ENCODE data around the gene SLIT3. TPM values are rescaled to one million over a fixed set of nuclear protein-coding genes. Genes with fewer than 3 reads are reported as not detected.

The SLIT3 gene
- total RNA-seq, 4 donors from 2014 or later: 10.8 to 30.8 (median 18.4) TPM

- no peak for DNase-seq (ENCODE audit: low spot score in 2 of 2)
- Histone ChIP-seq H3K4me1 (no peaks in the 10 kb centered on the region), H3K9me3 (no peaks in the 10 kb centered on the region), H3K27me3 (no peaks in the 10 kb centered on the region), H3K4me3 (no peak overlapping the region), H3K36me3 (peaks cover 5% of the 10 kb centered on the region), H3K27ac (no peak overlapping the region)
- no peak for TF ChIP-seq CTCF (IDR thresholded peaks at IDR 0.05)
- no peak for TF ChIP-seq POLR2AphosphoS5 (IDR thresholded peaks at IDR 0.05)
- no peak for TF ChIP-seq POLR2A (IDR thresholded peaks at IDR 0.05)
- no peak for TF ChIP-seq EP300 (IDR thresholded peaks at IDR 0.05)
- 96% methylated on average over 7 of the region's 7 CpGs for WGBS
These were observed 579.0 kb downstream of the SLIT3 start for GRCh38 chr5:168721966-168722365.

- Histone ChIP-seq H3K27me3 (no peaks in the 10 kb centered on the region), H3K4me1 (no peaks in the 10 kb centered on the region), H3K27ac (no peak overlapping the region), H3K9me3 (no peaks in the 10 kb centered on the region), H3K36me3 (peaks cover 5% of the 10 kb centered on the region), H3K4me3 (no peak overlapping the region)
- WGBS: 78% methylated on average over 5 of the region's 5 CpGs
- TF ChIP-seq CTCF (IDR thresholded peaks at IDR 0.05) (no peak), POLR2AphosphoS5 (IDR thresholded peaks at IDR 0.05) (no peak), POLR2A (IDR thresholded peaks at IDR 0.05) (no peak), EP300 (IDR thresholded peaks at IDR 0.05) (no peak)
- no peak for DNase-seq (ENCODE audit: low spot score in 2 of 2)
These were observed 579.8 kb downstream of the SLIT3 start for GRCh38 chr5:168721002-168721753.

- Histone ChIP-seq H3K27ac (no peak overlapping the region), H3K4me1 (no peaks in the 10 kb centered on the region), H3K9me3 (no peaks in the 10 kb centered on the region), H3K36me3 (peaks cover 5% of the 10 kb centered on the region), H3K27me3 (no peaks in the 10 kb centered on the region), H3K4me3 (no peak overlapping the region)
- TF ChIP-seq POLR2A (IDR thresholded peaks at IDR 0.05): no peak
- no peak for TF ChIP-seq EP300 (IDR thresholded peaks at IDR 0.05)
- TF ChIP-seq POLR2AphosphoS5 (IDR thresholded peaks at IDR 0.05): no peak
- no peak for DNase-seq (ENCODE audit: low spot score in 2 of 2)
- 65% methylated on average over 9 of the region's 9 CpGs for WGBS
These were observed 580.4 kb downstream of the SLIT3 start for GRCh38 chr5:168720575-168720974.

GRCh38 chr5:168714046-168714445, 586.9 kb downstream of the SLIT3 start:
- H3K36me3 ChIP-seq: no peaks in the 10 kb centered on the region
- 57% methylated on average over 4 of the region's 4 CpGs for WGBS
- no peaks in the 10 kb centered on the region for H3K4me1 ChIP-seq
- no peaks in the 10 kb centered on the region for H3K27me3 ChIP-seq
- no peak overlapping the region for H3K4me3 ChIP-seq
- no peak overlapping the region for H3K27ac ChIP-seq
- no peak for TF ChIP-seq EP300 (IDR thresholded peaks at IDR 0.05)
- no peak for TF ChIP-seq POLR2AphosphoS5 (IDR thresholded peaks at IDR 0.05)
- TF ChIP-seq CTCF (IDR thresholded peaks at IDR 0.05): no peak
- TF ChIP-seq POLR2A (IDR thresholded peaks at IDR 0.05): no peak
- no peaks in the 10 kb centered on the region for H3K9me3 ChIP-seq
- no peak for DNase-seq (ENCODE audit: low spot score in 2 of 2)

GRCh38 chr5:168713051-168713450, 587.9 kb downstream of the SLIT3 start:
- H3K4me1 ChIP-seq: no peaks in the 10 kb centered on the region
- H3K9me3 ChIP-seq: no peaks in the 10 kb centered on the region
- H3K27ac ChIP-seq: no peak overlapping the region
- DNase-seq (ENCODE audit: low spot score in 2 of 2): no peak
- 71% methylated on average over 10 of the region's 10 CpGs for WGBS
- no peaks in the 10 kb centered on the region for H3K27me3 ChIP-seq
- no peak overlapping the region for H3K4me3 ChIP-seq
- H3K36me3 ChIP-seq: no peaks in the 10 kb centered on the region
- TF ChIP-seq EP300 (IDR thresholded peaks at IDR 0.05) (no peak), POLR2AphosphoS5 (IDR thresholded peaks at IDR 0.05) (no peak), POLR2A (IDR thresholded peaks at IDR 0.05) (no peak), CTCF (IDR thresholded peaks at IDR 0.05) (no peak)

All from suprapubic skin (tissue), 4 donors.